ENCODE results near the gene GALK1. TPM values are rescaled to one million over a fixed set of nuclear protein-coding genes. Genes with fewer than 3 reads are reported as not detected.

The GALK1 gene
- total and polyA plus RNA-seq, 2 of the 13 experiments (the other 11 are each of a cell fraction or from before 2014, with no cell fraction given) = 59.9 to 93.6 TPM

- TF ChIP-seq FOXO4 (CRISPR knock-in tag; conservative IDR thresholded peaks at IDR 0.05) = no peak
- TF ChIP-seq ZNF280B (CRISPR knock-in tag; IDR thresholded peaks at IDR 0.05; ENCODE audit: borderline replicate concordance) = no peak; the same call in 1 of the 2 replicates
- no peak for TF ChIP-seq ETV6 (CRISPR knock-in tag; conservative IDR thresholded peaks at IDR 0.05)
- no peak for TF ChIP-seq ZNF362 (CRISPR knock-in tag; IDR thresholded peaks at IDR 0.05; ENCODE audit: borderline replicate concordance)
- TF ChIP-seq ZNF274 (CRISPR knock-in tag; IDR thresholded peaks at IDR 0.05) = 0 out of 2 replicates have a peak, but pooled peaks have one; percentile 25
- TF ChIP-seq KLF13 (CRISPR knock-in tag; IDR thresholded peaks at IDR 0.05) = peak; percentile 50; the same call in 1 of the 2 replicates
- TF ChIP-seq UBTF (CRISPR knock-in tag; IDR thresholded peaks at IDR 0.05) = no peak
- TF ChIP-seq ZNF674 (CRISPR knock-in tag; IDR thresholded peaks at IDR 0.05; ENCODE audit: low read depth) = no peak
- TF ChIP-seq ZNF513 (CRISPR knock-in tag; conservative IDR thresholded peaks at IDR 0.05) = no peak
- no peak for TF ChIP-seq ZFP37 (CRISPR knock-in tag; IDR thresholded peaks at IDR 0.05; ENCODE audit: borderline replicate concordance)
- TF ChIP-seq ZKSCAN5 (CRISPR knock-in tag; IDR thresholded peaks at IDR 0.05) = no peak
- TF ChIP-seq NFRKB (IDR thresholded peaks at IDR 0.05) = no peak
- TF ChIP-seq FOXA1 (IDR thresholded peaks at IDR 0.05) = no peak
- TF ChIP-seq FOXA1 (CRISPR knock-in tag; IDR thresholded peaks at IDR 0.05) = 0 out of 2 replicates have a peak, but pooled peaks have one; percentile 29
- 0 out of 2 replicates have a peak, but pooled peaks have one; percentile 10 for TF ChIP-seq THAP9 (CRISPR knock-in tag; IDR thresholded peaks at IDR 0.05; ENCODE audit: borderline replicate concordance)
- TF ChIP-seq LCORL (IDR thresholded peaks at IDR 0.05) = no peak
- TF ChIP-seq LCORL (CRISPR knock-in tag; IDR thresholded peaks at IDR 0.05) = no peak
- TF ChIP-seq CEBPG (CRISPR knock-in tag; IDR thresholded peaks at IDR 0.05) = no peak
Measured at GRCh38 chr17:75773808-75774470, 8.9 kb upstream of the GALK1 start (continued).

All from HepG2 (cell line).